SK-N-SH treated with all-trans-retinoic acid at 6 μM for 48 hours (cell line): ENCODE measurements around the gene CHL1.

Experiments
- ATAC-seq: fragments of 200-7000 bp; cut with Tn5 transposase; 3 replicates; pipeline ENCODE4 v1.9.1; 2020; ENCODE audit warnings: mild to moderate bottlenecking, moderate library complexity
- ARNTL ChIP-seq: fragments of 450-650 bp; formaldehyde crosslinking; IDR thresholded peaks from 2 replicates; pipeline ENCODE4 v1.5.0; 2020; ENCODE audit warnings: low read depth, mild to moderate bottlenecking, moderate library complexity, borderline replicate concordance
- BACH2 ChIP-seq: fragments of 250-450 bp; sonication (Bioruptor Pico); IDR thresholded peaks from 2 replicates; pipeline ENCODE4 v1.9.0; 2021; ENCODE audit warnings: mild to moderate bottlenecking, borderline replicate concordance
- CREB5 ChIP-seq: fragments of 250-450 bp; sonication (Bioruptor Pico); IDR thresholded peaks from 2 replicates; pipeline ENCODE4 v1.5.1; 2020; ENCODE audit warnings: low read depth, mild to moderate bottlenecking, moderate library complexity
- GLIS3 ChIP-seq: fragments of 250-450 bp; sonication (Bioruptor Pico); IDR thresholded peaks from 2 replicates; pipeline ENCODE4 v1.5.0; 2020; ENCODE audit warnings: mild to moderate bottlenecking, moderate library complexity
- ISL1 ChIP-seq: fragments of 250-450 bp; sonication (Bioruptor Pico); IDR thresholded peaks from 2 replicates; pipeline ENCODE4 v2.1.2; 2022; ENCODE audit warnings: mild to moderate bottlenecking, moderate library complexity
- PATZ1 ChIP-seq: fragments of 250-450 bp; sonication (Bioruptor Pico); IDR thresholded peaks from 2 replicates; pipeline ENCODE4 v1.8.0; 2020; ENCODE audit warnings: mild to moderate bottlenecking, moderate library complexity, borderline replicate concordance
- SNAI2 ChIP-seq: fragments of 250-450 bp; sonication (Bioruptor Pico); IDR thresholded peaks from 2 replicates; pipeline ENCODE4 v1.5.0; 2020; ENCODE audit warnings: mild to moderate bottlenecking, moderate library complexity
- TCF4 ChIP-seq: fragments of 250-450 bp; sonication (Bioruptor Pico); IDR thresholded peaks from 2 replicates; pipeline ENCODE4 v1.8.0; 2021; ENCODE audit warnings: mild to moderate bottlenecking, moderate library complexity, borderline replicate concordance
- ZC3H10 ChIP-seq: fragments of 250-450 bp; sonication (Bioruptor Pico); IDR thresholded peaks from 2 replicates; pipeline ENCODE4 v1.5.1; 2021; ENCODE audit warnings: mild to moderate bottlenecking, moderate library complexity
- ZFP3 ChIP-seq: fragments of 250-450 bp; sonication (Bioruptor Pico); IDR thresholded peaks from 2 replicates; pipeline ENCODE4 v1.5.0; 2020; ENCODE audit warnings: mild to moderate bottlenecking, moderate library complexity
- ZFP30 ChIP-seq: fragments of 450-650 bp; formaldehyde crosslinking; IDR thresholded peaks from 2 replicates; pipeline ENCODE4 v1.5.0; 2022; ENCODE audit warnings: mild to moderate bottlenecking, moderate library complexity
- ZNF565 ChIP-seq: fragments of 450-650 bp; formaldehyde crosslinking; conservative IDR thresholded peaks from 2 replicates; pipeline ENCODE4 v1.5.0; 2020; ENCODE audit warnings: low read depth, mild to moderate bottlenecking, moderate library complexity
- TF ChIP-seq, protein P1 (sequence below): fragments of 250-450 bp; sonication (Bioruptor Pico); IDR thresholded peaks from 2 replicates; pipeline ENCODE4 v1.5.1; 2021; ENCODE audit warnings: mild to moderate bottlenecking, moderate library complexity
- TF ChIP-seq, protein P2 (sequence below): fragments of 250-450 bp; sonication (Bioruptor Pico); IDR thresholded peaks from 2 replicates; pipeline ENCODE4 v1.5.0; 2020; ENCODE audit warnings: mild to moderate bottlenecking, moderate library complexity

CHL1 gene

GRCh38 chr3:294096-294495 lies 97.5 kb downstream of the CHL1 start (continued):
- no peak for TF ChIP-seq PATZ1 (CRISPR knock-in tag)
- TF ChIP-seq, protein P1, sequence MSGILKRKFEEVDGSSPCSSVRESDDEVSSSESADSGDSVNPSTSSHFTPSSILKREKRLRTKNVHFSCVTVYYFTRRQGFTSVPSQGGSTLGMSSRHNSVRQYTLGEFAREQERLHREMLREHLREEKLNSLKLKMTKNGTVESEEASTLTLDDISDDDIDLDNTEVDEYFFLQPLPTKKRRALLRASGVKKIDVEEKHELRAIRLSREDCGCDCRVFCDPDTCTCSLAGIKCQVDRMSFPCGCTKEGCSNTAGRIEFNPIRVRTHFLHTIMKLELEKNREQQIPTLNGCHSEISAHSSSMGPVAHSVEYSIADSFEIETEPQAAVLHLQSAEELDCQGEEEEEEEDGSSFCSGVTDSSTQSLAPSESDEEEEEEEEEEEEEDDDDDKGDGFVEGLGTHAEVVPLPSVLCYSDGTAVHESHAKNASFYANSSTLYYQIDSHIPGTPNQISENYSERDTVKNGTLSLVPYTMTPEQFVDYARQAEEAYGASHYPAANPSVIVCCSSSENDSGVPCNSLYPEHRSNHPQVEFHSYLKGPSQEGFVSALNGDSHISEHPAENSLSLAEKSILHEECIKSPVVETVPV (CRISPR knock-in tag), result no peak

DNA sequence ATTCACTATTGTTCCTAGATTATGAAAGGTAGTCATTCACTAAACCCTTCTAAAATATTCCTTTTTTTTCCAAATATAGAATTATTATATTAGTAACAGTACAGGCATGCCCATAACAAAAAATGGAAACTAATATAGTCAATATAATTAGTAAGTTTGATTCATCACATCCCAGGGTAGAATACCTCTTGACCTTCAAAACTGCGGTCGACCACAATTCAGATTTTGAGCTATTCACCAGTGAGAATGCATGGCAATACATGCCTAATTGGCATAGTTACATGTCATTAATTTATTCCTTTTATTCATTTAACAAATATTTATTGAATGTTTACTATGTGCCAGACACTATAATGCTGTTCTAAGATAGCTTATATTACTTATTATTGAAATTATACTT lies 98.0 kb downstream of the CHL1 start:
- no peak for ATAC-seq
- TF ChIP-seq, protein P2, sequence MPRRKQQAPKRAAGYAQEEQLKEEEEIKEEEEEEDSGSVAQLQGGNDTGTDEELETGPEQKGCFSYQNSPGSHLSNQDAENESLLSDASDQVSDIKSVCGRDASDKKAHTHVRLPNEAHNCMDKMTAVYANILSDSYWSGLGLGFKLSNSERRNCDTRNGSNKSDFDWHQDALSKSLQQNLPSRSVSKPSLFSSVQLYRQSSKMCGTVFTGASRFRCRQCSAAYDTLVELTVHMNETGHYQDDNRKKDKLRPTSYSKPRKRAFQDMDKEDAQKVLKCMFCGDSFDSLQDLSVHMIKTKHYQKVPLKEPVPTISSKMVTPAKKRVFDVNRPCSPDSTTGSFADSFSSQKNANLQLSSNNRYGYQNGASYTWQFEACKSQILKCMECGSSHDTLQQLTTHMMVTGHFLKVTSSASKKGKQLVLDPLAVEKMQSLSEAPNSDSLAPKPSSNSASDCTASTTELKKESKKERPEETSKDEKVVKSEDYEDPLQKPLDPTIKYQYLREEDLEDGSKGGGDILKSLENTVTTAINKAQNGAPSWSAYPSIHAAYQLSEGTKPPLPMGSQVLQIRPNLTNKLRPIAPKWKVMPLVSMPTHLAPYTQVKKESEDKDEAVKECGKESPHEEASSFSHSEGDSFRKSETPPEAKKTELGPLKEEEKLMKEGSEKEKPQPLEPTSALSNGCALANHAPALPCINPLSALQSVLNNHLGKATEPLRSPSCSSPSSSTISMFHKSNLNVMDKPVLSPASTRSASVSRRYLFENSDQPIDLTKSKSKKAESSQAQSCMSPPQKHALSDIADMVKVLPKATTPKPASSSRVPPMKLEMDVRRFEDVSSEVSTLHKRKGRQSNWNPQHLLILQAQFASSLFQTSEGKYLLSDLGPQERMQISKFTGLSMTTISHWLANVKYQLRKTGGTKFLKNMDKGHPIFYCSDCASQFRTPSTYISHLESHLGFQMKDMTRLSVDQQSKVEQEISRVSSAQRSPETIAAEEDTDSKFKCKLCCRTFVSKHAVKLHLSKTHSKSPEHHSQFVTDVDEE (CRISPR knock-in tag), result no peak
- TF ChIP-seq TCF4 (CRISPR knock-in tag) (no peak), ISL1 (CRISPR knock-in tag) (no peak), ZNF565 (CRISPR knock-in tag) (no peak), ZC3H10 (CRISPR knock-in tag) (no peak)

DNA sequence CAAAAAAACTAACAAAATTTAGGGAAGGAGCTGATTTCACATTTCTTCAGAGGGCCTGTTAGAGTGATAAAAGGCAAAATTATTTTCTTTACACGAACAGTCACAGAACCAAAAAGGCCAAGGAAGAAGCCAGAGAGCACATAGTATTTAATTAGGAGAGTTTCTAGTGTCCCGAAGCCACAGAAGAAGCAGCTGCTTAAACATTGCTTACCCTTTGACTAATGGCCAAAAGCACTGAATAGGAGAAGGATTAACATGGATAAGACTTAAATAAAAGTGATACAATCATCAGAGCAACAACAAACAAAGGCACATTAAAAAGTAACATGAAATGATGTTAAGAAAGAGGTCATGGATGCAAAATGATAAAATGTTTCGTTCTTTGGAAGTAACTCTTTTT lies 98.6 kb downstream of the CHL1 start:
- no peak for ATAC-seq
- TF ChIP-seq ZFP3 (CRISPR knock-in tag), result no peak
- TF ChIP-seq ARNTL (CRISPR knock-in tag), result no peak
- TF ChIP-seq, protein P2 (CRISPR knock-in tag), result no peak

- no peak for ATAC-seq
- TF ChIP-seq GLIS3 (CRISPR knock-in tag), result no peak
- no peak for TF ChIP-seq ZFP3 (CRISPR knock-in tag)
- no peak for TF ChIP-seq ZNF565 (CRISPR knock-in tag)
- TF ChIP-seq ZC3H10 (CRISPR knock-in tag), result no peak
- no peak for TF ChIP-seq CREB5 (CRISPR knock-in tag)
- TF ChIP-seq ZFP30 (CRISPR knock-in tag), result no peak
- no peak for TF ChIP-seq ISL1 (CRISPR knock-in tag)
- no peak for TF ChIP-seq SNAI2 (CRISPR knock-in tag)
- TF ChIP-seq, protein P1 (CRISPR knock-in tag), result no peak
- TF ChIP-seq BACH2 (CRISPR knock-in tag), result no peak
Observed at GRCh38 chr3:297585-297984, 101.0 kb downstream of the CHL1 start.
